ENCODE measurements around the gene TPX2. TPM values are rescaled to one million over a fixed set of nuclear protein-coding genes. Genes with fewer than 3 reads are reported as not detected.

The TPX2 gene
- total and polyA plus RNA-seq, 7 donors: 0.63 to 8.5 (median 2.2) TPM

GRCh38 chr20:31704225-31705119 lies 34.6 kb upstream of the TPX2 start:
- intact Hi-C loops (cut with DNase I): no loop called here
- no peak overlapping the region for H3K4me3 ChIP-seq
- peaks cover 82% of the 10 kb centered on the region for H3K4me1 ChIP-seq
- no peaks in the 10 kb centered on the region for H3K9me3 ChIP-seq
- 79 to 84% (median 80%) methylated on average over 11 of the region's 11 CpGs for WGBS, 3 donors
- H3K36me3 ChIP-seq (ENCODE audit: insufficient read depth in 1 of 2, low read depth in 1 of 2): peaks cover 23% of the 10 kb centered on the region in 2 donors
- DNase-seq (no peak), ATAC-seq (no peak)
- peak overlapping the region; percentile 85 for H3K27ac ChIP-seq
- TF ChIP-seq CTCF (IDR thresholded peaks at IDR 0.05): no peak
- H3K27me3 ChIP-seq (ENCODE audit: insufficient read depth in 3 of 3, low read length in 2 of 3): no peaks in the 10 kb centered on the region

- no peaks in the 10 kb centered on the region for H3K9me3 ChIP-seq
- no peak overlapping the region for H3K4me3 ChIP-seq
- peaks cover 23% of the 10 kb centered on the region in 2 donors for H3K36me3 ChIP-seq (ENCODE audit: insufficient read depth in 1 of 2, low read depth in 1 of 2)
- no peaks in the 10 kb centered on the region for H3K27me3 ChIP-seq (ENCODE audit: insufficient read depth in 3 of 3, low read length in 2 of 3)
- DNase-seq (no peak), ATAC-seq (no peak)
- H3K4me1 ChIP-seq: peaks cover 82% of the 10 kb centered on the region
- intact Hi-C loops (cut with DNase I): no loop called here
- peak overlapping the region; percentile 85 for H3K27ac ChIP-seq
- no peak for TF ChIP-seq CTCF (IDR thresholded peaks at IDR 0.05)
These were observed 33.9 kb upstream of the TPX2 start for GRCh38 chr20:31705191-31705590.

GRCh38 chr20:31705598-31706597 lies 33.2 kb upstream of the TPX2 start:
- intact Hi-C loops (cut with DNase I): no loop called here
- no peak overlapping the region for H3K4me3 ChIP-seq
- H3K27me3 ChIP-seq (ENCODE audit: insufficient read depth in 3 of 3, low read length in 2 of 3): no peaks in the 10 kb centered on the region
- DNase-seq (no peak), ATAC-seq (no peak)
- peaks cover 23% of the 10 kb centered on the region in 2 donors for H3K36me3 ChIP-seq (ENCODE audit: insufficient read depth in 1 of 2, low read depth in 1 of 2)
- 82 to 88% (median 87%) methylated on average over 4 of the region's 4 CpGs for WGBS, 3 donors
- no peaks in the 10 kb centered on the region for H3K9me3 ChIP-seq
- peak overlapping the region; percentile 85 for H3K27ac ChIP-seq
- H3K4me1 ChIP-seq: peaks cover 83% of the 10 kb centered on the region
- no peak for TF ChIP-seq CTCF (IDR thresholded peaks at IDR 0.05)

GRCh38 chr20:31706607-31707257 lies 32.4 kb upstream of the TPX2 start:
- ATAC-seq: no peak
- intact Hi-C loops (cut with DNase I): no loop called here
- H3K27me3 ChIP-seq (ENCODE audit: insufficient read depth in 3 of 3, low read length in 2 of 3): no peaks in the 10 kb centered on the region
- TF ChIP-seq CTCF (IDR thresholded peaks at IDR 0.05): no peak
- DNase-seq: no peak
- no peak overlapping the region for H3K4me3 ChIP-seq
- H3K36me3 ChIP-seq (ENCODE audit: insufficient read depth in 1 of 2, low read depth in 1 of 2): peaks cover 23 to 26% of the 10 kb centered on the region in 2 donors
- peaks cover 83% of the 10 kb centered on the region for H3K4me1 ChIP-seq
- 94 to 100% (median 97%) methylated on average over 2 of the region's 2 CpGs for WGBS, 3 donors
- H3K9me3 ChIP-seq: no peaks in the 10 kb centered on the region
- H3K27ac ChIP-seq: peak overlapping the region; percentile 85
